Measurements from ENCODE around the gene KRTAP10-10.
"Not testable (repeated sequence)": the region's sequence is repeated elsewhere in the genome, so short reads cannot be mapped to it uniquely, and the experiment has no call there.

Gene KRTAP10-10

DNA sequence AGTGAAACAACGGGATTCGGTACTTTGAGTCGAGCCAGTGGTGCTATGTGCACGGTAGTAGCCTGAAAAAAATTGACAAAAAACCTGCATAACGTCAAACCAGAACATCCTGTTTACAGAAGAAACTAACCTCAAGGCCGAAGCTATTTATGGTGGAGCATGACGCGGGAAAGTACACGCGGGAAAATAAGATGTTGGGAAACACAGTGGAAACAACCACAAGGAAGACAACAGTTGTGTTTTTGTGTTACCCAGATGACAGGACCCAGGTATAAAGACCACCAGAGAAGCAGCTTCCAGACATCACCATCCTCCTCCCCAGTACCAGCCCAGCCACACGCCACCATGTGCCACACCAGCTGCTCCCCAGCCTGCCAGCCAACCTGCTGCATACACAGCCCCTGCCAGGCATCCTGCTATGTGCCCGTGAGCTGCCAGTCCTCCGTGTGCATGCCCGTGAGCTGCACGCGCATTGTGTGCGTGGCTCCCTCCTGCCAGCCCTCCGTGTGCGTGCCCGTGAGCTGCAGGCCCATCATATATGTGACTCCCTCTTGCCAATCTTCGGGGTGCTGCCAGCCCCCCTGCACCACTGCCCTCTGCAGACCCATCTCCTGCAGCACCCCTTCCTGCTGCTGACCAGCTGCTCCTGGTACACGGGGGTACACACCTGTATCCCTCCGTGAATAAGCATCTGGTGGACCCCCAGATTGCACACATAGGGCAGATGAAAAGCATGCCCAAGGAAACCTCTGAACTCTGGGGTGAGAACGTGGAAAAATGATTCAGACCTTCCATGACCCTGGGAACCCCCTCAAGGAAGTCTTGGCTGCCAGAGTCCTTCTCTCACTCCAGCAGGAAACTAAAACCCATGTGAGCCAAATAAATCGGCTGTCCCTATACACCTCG lies 20.7 kb downstream of the KRTAP10-10 start, which contains the start of gene KRTAP12-3:
TSS of gene KRTAP12-3 (plus strand) at position 298 of the 906 bp plus-strand sequence. CDS start at position 346, 48 bp downstream.
- Histone ChIP-seq H3K79me1 (ENCODE audit: low read depth, low read length) (no peaks in the 10 kb centered on the region), H4K8ac (ENCODE audit: low read depth, low read length) (no peak within 1 kb of the TSS), H2AFZ (ENCODE audit: low read length) (no peak within 1 kb of the TSS), H3K9ac (ENCODE audit: low read depth, low read length, poor library complexity) (no peak within 1 kb of the TSS), H2BK12ac (ENCODE audit: low read length) (peak within 1 kb of the TSS; percentile 59), H3K4ac (ENCODE audit: low read length) (no peak within 1 kb of the TSS), H3K9me3 (replicated peaks in 1 of 2; ENCODE audit: control insufficient read depth in 2 of 2, insufficient read depth in 1 of 2, low read depth in 1 of 2, low read length in 2 of 2) (peaks cover 0 to 4% of the 10 kb centered on the region in 2 donors), H3K27me3 (ENCODE audit: control insufficient read depth in 3 of 3, insufficient read depth in 3 of 3, low read depth in 1 of 3, low read length in 3 of 3) (no peaks in the 10 kb centered on the region), H2BK5ac (ENCODE audit: low read length) (no peak within 1 kb of the TSS), H3K14ac (ENCODE audit: low read length) (no peak within 1 kb of the TSS), H3K4me2 (ENCODE audit: insufficient read depth, low read length, poor library complexity, severe bottlenecking) (no peak within 1 kb of the TSS), H3K36me3 (replicated peaks in 1 of 2; ENCODE audit: control insufficient read depth in 2 of 2, insufficient read depth in 2 of 2, low read length in 2 of 2) (no peaks in the 10 kb centered on the region), H3K4me1 (ENCODE audit: control insufficient read depth in 2 of 2, insufficient read depth in 1 of 2, low read depth in 1 of 2, low read length in 2 of 2) (peaks cover 0 to 2% of the 10 kb centered on the region in 2 donors), H3K18ac (ENCODE audit: low read length) (peak within 1 kb of the TSS; percentile 24), H2AK5ac (ENCODE audit: low read depth, low read length) (no peak within 1 kb of the TSS), H3K4me3 (ENCODE audit: low read length in 2 of 2) (peak within 1 kb of the TSS in 1 of 2 donors; percentile 3), H2BK120ac (ENCODE audit: low read depth, low read length) (no peak within 1 kb of the TSS), H3K23ac (ENCODE audit: low read depth, low read length, poor library complexity) (peak within 1 kb of the TSS; percentile 37), H3K27ac (replicated peaks; ENCODE audit: low read length) (no peak within 1 kb of the TSS), H2BK15ac (ENCODE audit: low read length) (peak within 1 kb of the TSS; percentile 63), H4K91ac (ENCODE audit: low read depth, low read length, poor library complexity) (no peak within 1 kb of the TSS)
- no CpG with 5 or more reads among the region's 26 CpGs for WGBS, 2 donors (ENCODE audit: extremely low coverage in 2 of 2, insufficient read length in 2 of 2, insufficient replicate concordance in 1 of 2)
- no peak for DNase-seq (ENCODE audit: low spot score)

DNA sequence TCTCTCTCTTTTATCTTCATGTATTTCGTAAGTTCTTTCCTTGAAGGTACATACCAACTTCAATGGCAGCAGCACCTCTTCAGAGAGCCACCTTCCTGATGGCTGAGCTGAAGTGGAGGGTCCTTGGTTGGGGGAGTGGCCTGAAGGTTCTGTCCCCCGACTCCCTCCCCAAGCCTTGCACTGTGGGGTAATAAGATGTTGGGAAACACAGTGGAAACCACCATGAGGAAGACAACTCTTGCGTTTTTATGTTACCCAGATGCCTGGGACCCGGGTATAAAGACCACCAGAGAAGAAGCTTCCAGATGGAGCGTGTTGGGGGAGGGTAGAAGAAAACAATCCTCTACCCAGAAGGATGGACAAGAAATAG lies 21.4 kb downstream of the KRTAP10-10 start:
- Histone ChIP-seq H2BK120ac (ENCODE audit: low read depth, low read length) (no peak overlapping the region), H3K18ac (ENCODE audit: low read length) (no peak overlapping the region), H3K27ac (replicated peaks; ENCODE audit: low read length) (no peak overlapping the region), H2BK12ac (ENCODE audit: low read length) (no peak overlapping the region), H4K8ac (ENCODE audit: low read depth, low read length) (no peak overlapping the region), H3K9me3 (replicated peaks in 1 of 2; ENCODE audit: control insufficient read depth in 2 of 2, insufficient read depth in 1 of 2, low read depth in 1 of 2, low read length in 2 of 2) (peaks cover 0 to 4% of the 10 kb centered on the region in 2 donors), H2AK5ac (ENCODE audit: low read depth, low read length) (no peak overlapping the region), H2BK15ac (ENCODE audit: low read length) (no peak overlapping the region), H3K14ac (ENCODE audit: low read length) (no peak overlapping the region), H3K79me1 (ENCODE audit: low read depth, low read length) (no peaks in the 10 kb centered on the region), H3K23ac (ENCODE audit: low read depth, low read length, poor library complexity) (no peak overlapping the region), H3K9ac (ENCODE audit: low read depth, low read length, poor library complexity) (no peak overlapping the region), H3K27me3 (ENCODE audit: control insufficient read depth in 3 of 3, insufficient read depth in 3 of 3, low read depth in 1 of 3, low read length in 3 of 3) (no peaks in the 10 kb centered on the region), H3K4me1 (ENCODE audit: control insufficient read depth in 2 of 2, insufficient read depth in 1 of 2, low read depth in 1 of 2, low read length in 2 of 2) (peaks cover 0 to 2% of the 10 kb centered on the region in 2 donors), H3K4me2 (ENCODE audit: insufficient read depth, low read length, poor library complexity, severe bottlenecking) (no peak overlapping the region), H3K4ac (ENCODE audit: low read length) (no peak overlapping the region), H2AFZ (ENCODE audit: low read length) (no peak overlapping the region), H3K36me3 (replicated peaks in 1 of 2; ENCODE audit: control insufficient read depth in 2 of 2, insufficient read depth in 2 of 2, low read length in 2 of 2) (no peaks in the 10 kb centered on the region), H4K91ac (ENCODE audit: low read depth, low read length, poor library complexity) (no peak overlapping the region), H3K4me3 (ENCODE audit: low read length in 2 of 2) (no peak overlapping the region), H2BK5ac (ENCODE audit: low read length) (no peak overlapping the region)
- WGBS, 2 donors (ENCODE audit: extremely low coverage in 2 of 2, insufficient read length in 2 of 2, insufficient replicate concordance in 1 of 2): no CpG with 5 or more reads among the region's 5 CpGs
- DNase-seq (ENCODE audit: low spot score): no peak

- Histone ChIP-seq H3K14ac (ENCODE audit: low read length) (no peak overlapping the region), H3K9ac (ENCODE audit: low read depth, low read length, poor library complexity) (no peak overlapping the region), H2BK12ac (ENCODE audit: low read length) (no peak overlapping the region), H3K27me3 (ENCODE audit: control insufficient read depth in 3 of 3, insufficient read depth in 3 of 3, low read depth in 1 of 3, low read length in 3 of 3) (no peaks in the 10 kb centered on the region), H2AFZ (ENCODE audit: low read length) (peak overlapping the region; percentile 52), H3K4me1 (ENCODE audit: control insufficient read depth in 2 of 2, insufficient read depth in 1 of 2, low read depth in 1 of 2, low read length in 2 of 2) (peaks cover 0 to 2% of the 10 kb centered on the region in 2 donors), H2AK5ac (ENCODE audit: low read depth, low read length) (no peak overlapping the region), H2BK5ac (ENCODE audit: low read length) (no peak overlapping the region), H3K4me2 (ENCODE audit: insufficient read depth, low read length, poor library complexity, severe bottlenecking) (no peak overlapping the region), H2BK15ac (ENCODE audit: low read length) (no peak overlapping the region), H3K79me1 (ENCODE audit: low read depth, low read length) (no peaks in the 10 kb centered on the region), H3K4ac (ENCODE audit: low read length) (no peak overlapping the region), H3K4me3 (ENCODE audit: low read length in 2 of 2) (no peak overlapping the region), H3K36me3 (replicated peaks in 1 of 2; ENCODE audit: control insufficient read depth in 2 of 2, insufficient read depth in 2 of 2, low read length in 2 of 2) (no peaks in the 10 kb centered on the region), H2BK120ac (ENCODE audit: low read depth, low read length) (no peak overlapping the region), H3K9me3 (replicated peaks in 1 of 2; ENCODE audit: control insufficient read depth in 2 of 2, insufficient read depth in 1 of 2, low read depth in 1 of 2, low read length in 2 of 2) (peaks cover 3 to 4% of the 10 kb centered on the region in 2 donors), H3K18ac (ENCODE audit: low read length) (no peak overlapping the region), H3K23ac (ENCODE audit: low read depth, low read length, poor library complexity) (no peak overlapping the region), H3K27ac (replicated peaks; ENCODE audit: low read length) (no peak overlapping the region), H4K8ac (ENCODE audit: low read depth, low read length) (no peak overlapping the region), H4K91ac (ENCODE audit: low read depth, low read length, poor library complexity) (no peak overlapping the region)
- WGBS, 2 donors (ENCODE audit: extremely low coverage in 2 of 2, insufficient read length in 2 of 2, insufficient replicate concordance in 1 of 2): no CpG with 5 or more reads among the region's 11 CpGs
- no peak for DNase-seq (ENCODE audit: low spot score)
These were observed 21.9 kb downstream of the KRTAP10-10 start for GRCh38 chr21:44658913-44659595.

GRCh38 chr21:44661567-44661966 lies 24.4 kb downstream of the KRTAP10-10 start:
- H4K8ac ChIP-seq (ENCODE audit: low read depth, low read length); H3K14ac ChIP-seq (ENCODE audit: low read length); H3K27me3 ChIP-seq (ENCODE audit: control insufficient read depth in 3 of 3, insufficient read depth in 3 of 3, low read depth in 1 of 3, low read length in 3 of 3); H3K36me3 ChIP-seq (replicated peaks in 1 of 2; ENCODE audit: control insufficient read depth in 2 of 2, insufficient read depth in 2 of 2, low read length in 2 of 2); H2BK15ac ChIP-seq (ENCODE audit: low read length); H3K4me1 ChIP-seq (ENCODE audit: control insufficient read depth in 2 of 2, insufficient read depth in 1 of 2, low read depth in 1 of 2, low read length in 2 of 2); H3K4ac ChIP-seq (ENCODE audit: low read length); H2AFZ ChIP-seq (ENCODE audit: low read length); H3K23ac ChIP-seq (ENCODE audit: low read depth, low read length, poor library complexity); H3K27ac ChIP-seq (replicated peaks; ENCODE audit: low read length); H4K91ac ChIP-seq (ENCODE audit: low read depth, low read length, poor library complexity); H3K4me2 ChIP-seq (ENCODE audit: insufficient read depth, low read length, poor library complexity, severe bottlenecking); H2BK12ac ChIP-seq (ENCODE audit: low read length); H3K79me1 ChIP-seq (ENCODE audit: low read depth, low read length); H2BK120ac ChIP-seq (ENCODE audit: low read depth, low read length); H2BK5ac ChIP-seq (ENCODE audit: low read length); H3K18ac ChIP-seq (ENCODE audit: low read length); H3K9ac ChIP-seq (ENCODE audit: low read depth, low read length, poor library complexity); H2AK5ac ChIP-seq (ENCODE audit: low read depth, low read length); DNase-seq (ENCODE audit: low spot score); H3K4me3 ChIP-seq (ENCODE audit: low read length in 2 of 2); H3K9me3 ChIP-seq (replicated peaks in 1 of 2; ENCODE audit: control insufficient read depth in 2 of 2, insufficient read depth in 1 of 2, low read depth in 1 of 2, low read length in 2 of 2): not testable (repeated sequence)
- WGBS, 2 donors (ENCODE audit: extremely low coverage in 2 of 2, insufficient read length in 2 of 2, insufficient replicate concordance in 1 of 2): no CpG with 5 or more reads among the region's 7 CpGs
